ENCODE results near the gene HEATR5B.

Gene HEATR5B

DNA sequence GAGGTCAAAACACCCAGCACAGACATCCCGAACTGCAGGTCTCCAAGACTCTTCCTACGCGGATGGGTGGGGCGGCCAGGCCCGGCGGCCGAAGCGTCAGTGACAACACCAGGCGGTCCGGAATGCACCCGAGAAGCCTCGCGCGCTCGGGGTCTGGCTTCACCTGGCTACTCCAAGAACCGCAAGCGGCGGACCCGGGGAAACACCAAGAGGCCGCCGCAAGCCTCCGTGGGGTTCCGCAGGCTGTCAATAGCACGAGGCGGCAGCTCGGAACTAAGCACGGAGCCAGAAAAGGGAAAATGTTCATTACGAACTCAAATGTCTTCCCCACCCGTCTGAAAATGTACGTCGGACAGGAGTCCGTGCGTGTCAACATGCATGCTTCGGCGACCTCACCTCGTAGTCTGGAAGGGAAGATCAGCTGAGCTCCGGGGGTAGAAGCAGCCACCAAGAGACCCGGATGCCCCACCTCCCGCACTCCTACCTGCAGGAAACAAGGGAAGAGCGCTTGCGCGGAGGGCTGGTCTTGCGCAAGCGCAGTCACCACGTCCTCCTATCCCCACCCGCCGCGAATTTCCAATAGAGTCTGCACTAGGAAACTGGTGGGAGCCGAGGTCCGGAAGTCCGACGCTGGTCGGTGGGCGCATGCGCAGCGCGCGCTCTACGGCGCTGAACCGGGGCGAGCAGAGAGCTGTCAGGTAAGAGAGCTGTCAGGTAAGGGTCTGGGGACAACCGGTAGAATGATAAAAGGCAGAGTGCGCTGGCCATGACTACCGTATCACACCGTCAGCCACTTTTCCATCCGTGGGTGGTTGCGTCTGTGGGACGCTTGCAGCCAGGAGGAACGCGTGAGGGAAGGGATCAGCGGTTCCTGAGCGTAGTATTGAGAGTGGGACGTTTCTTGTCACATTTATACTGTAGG, at the start of gene HEATR5B, which contains the start of gene GPATCH11:
Gene HEATR5B, minus strand, starts transcription at position 500 of the 922 bp plus-strand sequence. CDS start 958 bp downstream, outside the sequence.
Gene GPATCH11, plus strand, starts transcription at position 646 of the 922 bp plus-strand sequence. CDS start 3,864 bp downstream, outside the sequence.
- TF ChIP-seq, protein P1, sequence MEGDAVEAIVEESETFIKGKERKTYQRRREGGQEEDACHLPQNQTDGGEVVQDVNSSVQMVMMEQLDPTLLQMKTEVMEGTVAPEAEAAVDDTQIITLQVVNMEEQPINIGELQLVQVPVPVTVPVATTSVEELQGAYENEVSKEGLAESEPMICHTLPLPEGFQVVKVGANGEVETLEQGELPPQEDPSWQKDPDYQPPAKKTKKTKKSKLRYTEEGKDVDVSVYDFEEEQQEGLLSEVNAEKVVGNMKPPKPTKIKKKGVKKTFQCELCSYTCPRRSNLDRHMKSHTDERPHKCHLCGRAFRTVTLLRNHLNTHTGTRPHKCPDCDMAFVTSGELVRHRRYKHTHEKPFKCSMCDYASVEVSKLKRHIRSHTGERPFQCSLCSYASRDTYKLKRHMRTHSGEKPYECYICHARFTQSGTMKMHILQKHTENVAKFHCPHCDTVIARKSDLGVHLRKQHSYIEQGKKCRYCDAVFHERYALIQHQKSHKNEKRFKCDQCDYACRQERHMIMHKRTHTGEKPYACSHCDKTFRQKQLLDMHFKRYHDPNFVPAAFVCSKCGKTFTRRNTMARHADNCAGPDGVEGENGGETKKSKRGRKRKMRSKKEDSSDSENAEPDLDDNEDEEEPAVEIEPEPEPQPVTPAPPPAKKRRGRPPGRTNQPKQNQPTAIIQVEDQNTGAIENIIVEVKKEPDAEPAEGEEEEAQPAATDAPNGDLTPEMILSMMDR (IDR thresholded peaks at IDR 0.05; ENCODE audit: low read depth, low read length) = no peak
- peak within 1 kb of the TSS; percentile 96 for H3K4me3 ChIP-seq (ENCODE audit: low read depth, low read length)

DNA sequence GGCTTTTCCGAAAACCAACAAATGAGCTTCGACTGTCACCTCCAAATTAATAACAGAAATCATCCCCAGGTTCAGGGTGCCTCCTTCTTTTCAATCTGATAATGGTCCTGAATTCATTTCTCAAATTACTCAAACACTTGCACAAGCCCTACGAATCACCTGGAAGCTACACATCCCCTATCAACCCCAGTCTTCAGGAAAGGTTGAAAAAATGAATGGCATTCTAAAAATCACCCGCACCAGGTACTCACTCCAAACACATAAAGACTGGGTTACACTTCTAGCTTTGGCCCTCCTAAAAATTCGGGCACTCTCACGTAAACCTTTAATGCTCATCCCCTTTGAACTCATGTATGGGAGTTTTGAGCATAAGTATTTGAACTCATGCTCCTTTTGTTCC, 48.7 kb upstream of the HEATR5B start:
- TF ChIP-seq, protein P1 (IDR thresholded peaks at IDR 0.05; ENCODE audit: low read depth, low read length) = no peak
- no peak overlapping the region for H3K4me3 ChIP-seq (ENCODE audit: low read depth, low read length)

DNA sequence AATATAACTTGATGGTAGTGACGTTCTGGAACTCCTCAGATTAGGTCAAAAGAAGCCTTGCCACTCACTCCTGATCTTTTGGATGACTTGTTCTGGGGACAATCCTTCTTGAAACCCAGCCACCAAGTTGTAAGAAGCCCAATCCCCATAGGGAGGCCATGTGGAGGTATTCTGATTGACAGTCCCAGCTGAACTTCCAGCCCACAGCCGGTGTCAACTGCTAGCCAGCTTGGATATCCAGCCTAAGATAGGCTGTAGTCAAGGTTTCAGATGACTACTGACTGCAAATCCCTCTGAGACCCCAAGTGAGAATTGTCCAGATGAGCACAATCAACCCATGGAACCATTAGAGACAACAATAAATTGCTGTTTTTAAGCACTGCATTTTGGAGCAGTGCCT, 41.2 kb upstream of the HEATR5B start:
- TF ChIP-seq, protein P1 (IDR thresholded peaks at IDR 0.05; ENCODE audit: low read depth, low read length) = no peak
- no peak overlapping the region for H3K4me3 ChIP-seq (ENCODE audit: low read depth, low read length)

DNA sequence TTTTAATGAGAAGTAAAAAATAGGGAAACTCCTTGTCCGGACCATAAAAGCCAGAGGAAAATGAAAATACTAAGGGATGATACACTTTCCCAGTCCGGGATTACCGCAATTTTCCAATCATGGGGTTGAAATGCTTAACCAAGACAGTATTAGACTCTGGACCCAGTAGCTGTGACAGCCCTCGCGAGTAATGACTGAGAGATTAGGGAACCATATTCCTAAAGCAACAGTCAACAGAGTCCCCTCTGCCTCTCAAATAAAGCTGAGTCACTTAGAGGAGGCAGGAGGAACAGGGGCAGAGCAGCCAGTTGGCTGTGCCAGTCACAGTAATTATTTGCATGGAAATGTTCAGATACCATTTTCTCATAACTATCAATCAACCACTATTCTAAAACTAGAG, 35.0 kb upstream of the HEATR5B start:
- TF ChIP-seq, protein P1 (IDR thresholded peaks at IDR 0.05; ENCODE audit: low read depth, low read length) = no peak
- H3K4me3 ChIP-seq (ENCODE audit: low read depth, low read length) = no peak overlapping the region

DNA sequence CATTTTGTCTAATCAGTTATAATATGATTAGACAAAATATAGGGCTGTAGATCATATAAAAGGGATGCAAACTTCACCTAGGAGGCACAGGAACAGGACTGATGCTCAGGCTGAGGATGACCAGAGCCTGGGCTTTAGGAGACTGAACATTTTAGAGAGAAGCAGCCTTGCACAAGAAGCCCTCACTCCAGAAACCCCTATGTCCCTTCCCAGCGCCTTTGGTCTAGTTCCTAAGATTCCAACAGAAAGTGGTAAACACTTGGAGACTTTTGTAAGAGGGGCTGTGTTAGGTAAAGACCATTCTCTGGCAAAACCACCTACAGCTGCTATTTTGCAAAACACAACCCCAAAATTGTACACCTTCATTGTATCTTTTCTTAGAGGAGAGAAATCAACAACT, 33.4 kb upstream of the HEATR5B start:
- no peak overlapping the region for H3K4me3 ChIP-seq (ENCODE audit: low read depth, low read length)
- TF ChIP-seq, protein P1 (IDR thresholded peaks at IDR 0.05; ENCODE audit: low read depth, low read length) = no peak

DNA sequence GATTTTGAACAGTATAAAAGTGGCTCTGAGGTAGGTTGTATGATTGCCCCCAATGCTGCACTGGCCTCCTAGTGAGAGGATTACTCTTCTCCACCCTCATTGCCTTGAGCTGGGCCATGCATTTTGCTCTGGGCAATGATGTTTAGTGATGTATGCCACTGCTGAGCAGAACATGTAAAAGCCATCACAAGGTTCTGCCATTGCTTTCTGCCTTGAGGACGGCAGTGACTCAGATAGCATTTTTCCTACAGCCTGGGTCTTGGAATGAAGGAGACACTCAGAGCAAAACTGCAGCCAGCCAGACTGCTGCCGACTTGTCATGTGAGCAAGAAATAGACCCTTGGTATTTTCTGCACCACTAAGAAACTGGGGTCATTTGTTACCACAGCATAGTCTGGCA, 27.8 kb upstream of the HEATR5B start:
- TF ChIP-seq, protein P1 (IDR thresholded peaks at IDR 0.05; ENCODE audit: low read depth, low read length) = no peak
- H3K4me3 ChIP-seq (ENCODE audit: low read depth, low read length) = no peak overlapping the region

Data from WI38 (cell line).